Gastrocnemius medialis (tissue), 4 donors: ENCODE measurements around the gene CPTP. TPM values are rescaled to one million over a fixed set of nuclear protein-coding genes. Genes with fewer than 3 reads are reported as not detected.

ENCODE experiments used
- ATAC-seq, 2 donors: fragments of 150-250 bp; one replicate each; pipeline ENCODE4 v1.9.1; 2016
- DNase-seq, 2 donors: peaks; one replicate each; pipeline ENCODE4 v3.0.0-alpha.2; 2019
- H3K27ac ChIP-seq, 4 donors: fragments of 200-600 bp; sonication (generic); 1 replicate in 1 of 4; 2 replicates in 3 of 4; pipeline ENCODE4 v1.5.1; 2016 to 2018; ENCODE audit warnings: mild to moderate bottlenecking in 2 of 4, moderate library complexity in 1 of 4
- H3K27me3 ChIP-seq, 3 donors: fragments of 200-600 bp; sonication (generic) in 2 of 3; 1 replicate in 1 of 3; 2 replicates in 2 of 3; pipeline versions ENCODE4 v1.5.1 to v1.6.0; 2016 to 2019; ENCODE audit warnings: mild to moderate bottlenecking in 1 of 3, moderate library complexity in 1 of 3
- H3K36me3 ChIP-seq, 2 donors: fragments of 200-600 bp; sonication (generic) in 1 of 2; one replicate each; pipeline ENCODE4 v1.5.1; 2017 to 2018
- H3K4me1 ChIP-seq, 2 donors: fragments of 200-600 bp; sonication (generic) in 1 of 2; one replicate each; pipeline ENCODE4 v1.5.1; 2016 to 2017; ENCODE audit warnings: mild to moderate bottlenecking in 2 of 2
- H3K4me3 ChIP-seq, 4 donors: fragments of 200-600 bp; sonication (generic) in 3 of 4; 1 replicate in 1 of 4; 2 replicates in 3 of 4; pipeline ENCODE4 v1.5.1; 2016 to 2019; ENCODE audit warnings: mild to moderate bottlenecking in 2 of 4
- H3K9me3 ChIP-seq, 3 donors: fragments of 200-600 bp; sonication (generic) in 2 of 3; 1 replicate in 1 of 3; 2 replicates in 2 of 3; pipeline ENCODE4 v1.5.1; 2016 to 2019
- CTCF ChIP-seq, 5 experiments: fragments of 450-650 bp in 3 of 5; fragments of 200-600 bp in 2 of 5; sonication (generic) in 2 of 5; IDR thresholded peaks in 4 of 5; conservative IDR thresholded peaks in 1 of 5; 1 replicate in 4 of 5; 2 replicates in 1 of 5; pipeline ENCODE4 v1.5.1; 2016 to 2019; ENCODE audit warnings: antibody characterized with exemption in 5 of 5, mild to moderate bottlenecking in 3 of 5, moderate library complexity in 3 of 5
- POLR2A ChIP-seq, 2 donors: fragments of 450-650 bp; IDR thresholded peaks; one replicate each; pipeline ENCODE4 v1.6.1; 2017; ENCODE audit warnings: antibody characterized with exemption in 2 of 2, mild to moderate bottlenecking in 2 of 2, moderate library complexity in 2 of 2
- in situ Hi-C, 4 donors: fragments of 200-750 bp; cut with MboI; loops; one replicate each; pipeline versions ENCODE4 v1.15.0 to v1.8.0; 2017; ENCODE audit warnings: low sequenced_read_pairs in 4 of 4
- intact Hi-C: fragments of 100-400 bp; cut with DNase I; formaldehyde crosslinking; loops from one replicate; pipeline ENCODE4 v1.15.1; 2023; ENCODE audit warnings: low total_unique reads
- total RNA-seq, 4 donors: library from RNA; depleted of rRNA; stranded (reverse); fragments of >200 nt; gene quantifications; one replicate each; pipeline versions ENCODE4 v1.1.0 to v1.2.3, GENCODE V29; 2016

CPTP gene
- total RNA-seq, 4 donors from 2014 or later: 22.7 to 64.9 (median 34.0) TPM

- in situ Hi-C loops: no loop called here
- Histone ChIP-seq H3K27ac (peak overlapping the region; percentile 96 to 99 (median 98)), H3K27me3 (no peaks in the 10 kb centered on the region), H3K4me1 (peaks cover 56 to 64% of the 10 kb centered on the region in 2 donors), H3K36me3 (no peaks in the 10 kb centered on the region), H3K4me3 (peak overlapping the region; percentile 56 to 74 (median 60)), H3K9me3 (no peaks in the 10 kb centered on the region)
- ATAC-seq (peak; percentile 41 to 50), DNase-seq (peak; percentile 73 to 85)
- TF ChIP-seq POLR2A (IDR thresholded peaks at IDR 0.05): peak; percentile 90
- peak in 1 of 5 experiments; percentile 6 for TF ChIP-seq CTCF (IDR thresholded peaks at IDR 0.05 in 4 of 5, conservative IDR thresholded peaks at IDR 0.05 in 1 of 5)
- intact Hi-C loops: loop anchor here (1.0 to 5.0 kb wide), 5 partner anchors 23 to 366 kb away; partner anchors contain the start of genes CCNL2, CPTP, INTS11 and PERM1
Measured at GRCh38 chr1:1347663-1348419, 23.2 kb downstream of the CPTP start.

GRCh38 chr1:1348420-1349255 lies 24.0 kb downstream of the CPTP start:
- Histone ChIP-seq H3K27me3 (peaks cover 0 to 2% (median 0%) of the 10 kb centered on the region in 3 donors), H3K4me3 (peak overlapping the region; percentile 56 to 74 (median 60)), H3K4me1 (peaks cover 55 to 59% of the 10 kb centered on the region in 2 donors), H3K27ac (peak overlapping the region; percentile 96 to 99 (median 98)), H3K9me3 (no peaks in the 10 kb centered on the region), H3K36me3 (no peaks in the 10 kb centered on the region)
- no peak for DNase-seq
- no peak for TF ChIP-seq CTCF (IDR thresholded peaks at IDR 0.05 in 4 of 5, conservative IDR thresholded peaks at IDR 0.05 in 1 of 5)
- TF ChIP-seq POLR2A (IDR thresholded peaks at IDR 0.05): no peak
- peak; percentile 9 to 16 for ATAC-seq
- intact Hi-C loops (loop anchor here (1.0 to 5.0 kb wide), 6 partner anchors 24 to 366 kb away; partner anchors contain the start of genes AURKAIP1, CCNL2, CPTP and INTS11), in situ Hi-C loops (no loop called here)

- intact Hi-C loops (loop anchor here (1.0 to 5.0 kb wide), 5 partner anchors 25 to 367 kb away; partner anchors contain the start of genes AURKAIP1, CCNL2, CPTP and INTS11), in situ Hi-C loops (no loop called here)
- H3K36me3 ChIP-seq: no peaks in the 10 kb centered on the region
- peaks cover 50 to 58% of the 10 kb centered on the region in 2 donors for H3K4me1 ChIP-seq
- peak within 1 kb of the TSS; percentile 96 to 99 (median 98) for H3K27ac ChIP-seq
- peak within 1 kb of the TSS; percentile 61 to 89 (median 72) for H3K4me3 ChIP-seq
- TF ChIP-seq POLR2A (IDR thresholded peaks at IDR 0.05): peak; percentile 75 to 81
- TF ChIP-seq CTCF (IDR thresholded peaks at IDR 0.05 in 4 of 5, conservative IDR thresholded peaks at IDR 0.05 in 1 of 5): peak; percentile 39 to 77 (median 63)
- no peaks in the 10 kb centered on the region for H3K9me3 ChIP-seq
- H3K27me3 ChIP-seq: peaks cover 0 to 10% (median 0%) of the 10 kb centered on the region in 3 donors
- DNase-seq: no peak
- peak; percentile 48 to 57 for ATAC-seq
Measured at GRCh38 chr1:1349256-1350012, 24.8 kb downstream of the CPTP start, which contains the start of gene DVL1. Gene DVL1, minus strand, starts transcription at chr1:1349418. Its CDS starts 353 bp downstream, at chr1:1349065.
